GM18870 (cell line): ENCODE data around the gene KASH5.
"Not testable (repeated sequence)": the region's sequence is repeated elsewhere in the genome, so short reads cannot be mapped to it uniquely, and the experiment has no call there.

Source experiments
- ATAC-seq: cut with Tn5 transposase; IDR thresholded peaks from one replicate; pipeline ENCODE4 v1.9.1; 2021; ENCODE audit warnings: moderate library complexity; ENCODE audit not compliant: unreplicated experiment

The KASH5 gene

GRCh38 chr19:49361438-49362047 lies 26.5 kb upstream of the KASH5 start:
- no peak for ATAC-seq

GRCh38 chr19:49362048-49362928 lies 25.8 kb upstream of the KASH5 start, which contains the start of gene TEAD2:
TEAD2 (minus strand) TSS chr19:49362416; CDS start chr19:49360075, 2,341 bp downstream.
- ATAC-seq = no peak

- no peak for ATAC-seq
Observed at GRCh38 chr19:49362929-49363267, 25.2 kb upstream of the KASH5 start.

GRCh38 chr19:49363268-49364082 lies 24.6 kb upstream of the KASH5 start, which contains the start of gene DKKL1:
DKKL1 (plus strand) TSS chr19:49363877; CDS start chr19:49363999, 122 bp downstream.
- ATAC-seq = no peak

- no peak for ATAC-seq
Observed at GRCh38 chr19:49364083-49364737, 23.8 kb upstream of the KASH5 start.

GRCh38 chr19:49366110-49366509 lies 21.9 kb upstream of the KASH5 start:
- ATAC-seq = no peak

GRCh38 chr19:49368711-49369358 lies 19.2 kb upstream of the KASH5 start:
- ATAC-seq = no peak

- no peak for ATAC-seq
Observed at GRCh38 chr19:49371184-49371583, 16.9 kb upstream of the KASH5 start.

- ATAC-seq = not testable (repeated sequence)
Observed at GRCh38 chr19:49373174-49373573, 14.9 kb upstream of the KASH5 start.

GRCh38 chr19:49374665-49375434 lies 13.2 kb upstream of the KASH5 start:
- ATAC-seq = no peak

- no peak for ATAC-seq
Observed at GRCh38 chr19:49378512-49378911, 9.5 kb upstream of the KASH5 start.

GRCh38 chr19:49380391-49380790 lies 7.7 kb upstream of the KASH5 start:
- no peak for ATAC-seq

- no peak for ATAC-seq
Observed at GRCh38 chr19:49382639-49383038, 5.4 kb upstream of the KASH5 start.

- ATAC-seq = no peak
Observed at GRCh38 chr19:49383599-49383998, 4.5 kb upstream of the KASH5 start.

GRCh38 chr19:49389406-49389805 lies 1.4 kb downstream of the KASH5 start:
- ATAC-seq = no peak

GRCh38 chr19:49390131-49390928 lies 2.3 kb downstream of the KASH5 start:
- no peak for ATAC-seq

- no peak for ATAC-seq
Observed at GRCh38 chr19:49390929-49391359, 2.9 kb downstream of the KASH5 start.

GRCh38 chr19:49391581-49392399 lies 3.7 kb downstream of the KASH5 start:
- ATAC-seq = no peak
